Mesendoderm (in vitro differentiated cells): ENCODE measurements around the gene METRNL.

Experiments used
- DNase-seq: peaks from one replicate; pipeline ENCODE4 v3.0.0; 2013
- H2AK5ac ChIP-seq: 2 replicates; pipeline ENCODE4 v1.6.1; 2013; ENCODE audit warnings: low read length, inconsistent platforms
- H2BK120ac ChIP-seq: 2 replicates; pipeline ENCODE4 v1.6.1; 2013; ENCODE audit warnings: low read depth, mild to moderate bottlenecking, low read length, moderate library complexity, mixed read lengths
- H2BK15ac ChIP-seq: replicated peaks from 2 replicates; pipeline ENCODE4 v1.6.1; 2013; ENCODE audit warnings: low read depth, mild to moderate bottlenecking, moderate library complexity
- H2BK5ac ChIP-seq: 2 replicates; pipeline ENCODE4 v1.6.1; 2013; ENCODE audit warnings: low read length, inconsistent platforms
- H3K18ac ChIP-seq: 2 replicates; pipeline ENCODE4 v1.6.1; 2013; ENCODE audit warnings: mild to moderate bottlenecking, low read length, mixed read lengths
- H3K23ac ChIP-seq: one replicate; pipeline ENCODE4 v1.6.1; 2013; ENCODE audit warnings: low read length
- H3K27ac ChIP-seq: 2 replicates; pipeline ENCODE4 v1.5.1; 2013; ENCODE audit warnings: low read depth, mild to moderate bottlenecking, inconsistent platforms, low read length, moderate library complexity
- H3K27me3 ChIP-seq: 2 replicates; pipeline ENCODE4 v1.6.1; 2013; ENCODE audit warnings: low read length, control low read depth, mild to moderate bottlenecking, inconsistent platforms; ENCODE audit not compliant: insufficient read depth, poor library complexity
- H3K36me3 ChIP-seq: 2 replicates; pipeline ENCODE4 v1.6.1; 2013; ENCODE audit warnings: low read length, inconsistent platforms; ENCODE audit not compliant: control insufficient read depth, insufficient read depth
- H3K4ac ChIP-seq: one replicate; pipeline ENCODE4 v1.6.1; 2013; ENCODE audit warnings: low read depth, mild to moderate bottlenecking, low read length, moderate library complexity
- H3K4me1 ChIP-seq: 2 replicates; pipeline ENCODE4 v1.6.1; 2013; ENCODE audit warnings: low read depth, low read length, inconsistent platforms; ENCODE audit not compliant: control insufficient read depth
- H3K4me2 ChIP-seq: 2 replicates; pipeline ENCODE4 v1.6.1; 2013; ENCODE audit warnings: low read length
- H3K4me3 ChIP-seq: 2 replicates; pipeline ENCODE4 v1.5.1; 2013; ENCODE audit warnings: mild to moderate bottlenecking, low read length
- H3K56ac ChIP-seq: one replicate; pipeline ENCODE4 v1.6.1; 2013; ENCODE audit warnings: low read length
- H3K79me1 ChIP-seq: 2 replicates; pipeline ENCODE4 v1.6.1; 2013; ENCODE audit warnings: low read length, inconsistent platforms
- H3K79me2 ChIP-seq: 2 replicates; pipeline ENCODE4 v1.6.1; 2013; ENCODE audit warnings: mild to moderate bottlenecking, low read length; ENCODE audit not compliant: control insufficient read depth, insufficient read depth
- H3K9ac ChIP-seq: 2 replicates; pipeline ENCODE4 v1.6.1; 2013; ENCODE audit warnings: low read length, inconsistent platforms
- H4K5ac ChIP-seq: one replicate; pipeline ENCODE4 v1.6.1; 2013; ENCODE audit warnings: low read length
- H4K8ac ChIP-seq: one replicate; pipeline ENCODE4 v1.6.1; 2013; ENCODE audit warnings: low read depth, mild to moderate bottlenecking, control low read depth, low read length, moderate library complexity
- WGBS: extraction: QIAGEN DNeasy Blood & Tissue Kit; methylation state at CpG from one replicate; pipeline ENCODE4 v1.1.7; 2013; ENCODE audit warnings: low lambda C conversion rate, missing lambda C conversion rate; ENCODE audit not compliant: insufficient coverage; ENCODE audit errors: extremely low coverage; 5-methylcytosine and 5-hydroxymethylcytosine counted together

The METRNL gene

GRCh38 chr17:83057397-83057761 lies 22.0 kb upstream of the METRNL start:
- H3K23ac ChIP-seq: no peak overlapping the region
- H4K8ac ChIP-seq: no peak overlapping the region
- no peak overlapping the region for H2BK15ac ChIP-seq
- no peaks in the 10 kb centered on the region for H3K27me3 ChIP-seq
- no peaks in the 10 kb centered on the region for H3K79me2 ChIP-seq
- no peaks in the 10 kb centered on the region for H3K36me3 ChIP-seq
- no CpG with 5 or more reads among the region's 14 CpGs for WGBS
- no peak overlapping the region for H2AK5ac ChIP-seq
- DNase-seq: no peak
- no peak overlapping the region for H3K56ac ChIP-seq
- H3K18ac ChIP-seq: no peak overlapping the region
- no peak overlapping the region for H3K27ac ChIP-seq
- H3K79me1 ChIP-seq: no peaks in the 10 kb centered on the region
- no peak overlapping the region for H3K4me2 ChIP-seq
- H3K4ac ChIP-seq: no peak overlapping the region
- no peak overlapping the region for H2BK120ac ChIP-seq
- H4K5ac ChIP-seq: no peak overlapping the region
- H3K4me3 ChIP-seq: no peak overlapping the region
- H3K4me1 ChIP-seq: no peaks in the 10 kb centered on the region
- H2BK5ac ChIP-seq: no peak overlapping the region
- H3K9ac ChIP-seq: no peak overlapping the region

- Histone ChIP-seq H2BK15ac (no peak overlapping the region), H3K27ac (no peak overlapping the region), H3K4me2 (no peak overlapping the region), H3K27me3 (no peaks in the 10 kb centered on the region), H2AK5ac (no peak overlapping the region), H3K79me2 (no peaks in the 10 kb centered on the region), H3K4me3 (no peak overlapping the region), H4K8ac (no peak overlapping the region), H2BK120ac (no peak overlapping the region), H3K23ac (no peak overlapping the region), H2BK5ac (no peak overlapping the region), H3K79me1 (no peaks in the 10 kb centered on the region), H3K9ac (no peak overlapping the region), H3K4ac (no peak overlapping the region), H4K5ac (no peak overlapping the region), H3K4me1 (no peaks in the 10 kb centered on the region), H3K36me3 (no peaks in the 10 kb centered on the region), H3K56ac (no peak overlapping the region), H3K18ac (no peak overlapping the region)
- no peak for DNase-seq
- WGBS: no CpG with 5 or more reads among the region's 19 CpGs
Measured at GRCh38 chr17:83057793-83058265, 21.6 kb upstream of the METRNL start.

GRCh38 chr17:83058266-83058798 lies 21.1 kb upstream of the METRNL start:
- Histone ChIP-seq H2BK15ac (no peak overlapping the region), H3K18ac (no peak overlapping the region), H2BK5ac (no peak overlapping the region), H2AK5ac (no peak overlapping the region), H4K8ac (no peak overlapping the region), H3K79me2 (no peaks in the 10 kb centered on the region), H3K36me3 (no peaks in the 10 kb centered on the region), H4K5ac (no peak overlapping the region), H3K23ac (no peak overlapping the region), H3K4me1 (no peaks in the 10 kb centered on the region), H3K27me3 (no peaks in the 10 kb centered on the region), H2BK120ac (no peak overlapping the region), H3K56ac (no peak overlapping the region), H3K27ac (no peak overlapping the region), H3K9ac (no peak overlapping the region), H3K4ac (no peak overlapping the region), H3K4me3 (no peak overlapping the region), H3K4me2 (no peak overlapping the region), H3K79me1 (no peaks in the 10 kb centered on the region)
- no CpG with 5 or more reads among the region's 20 CpGs for WGBS
- no peak for DNase-seq

- H3K4me1 ChIP-seq: no peaks in the 10 kb centered on the region
- no peak overlapping the region for H3K27ac ChIP-seq
- no peaks in the 10 kb centered on the region for H3K27me3 ChIP-seq
- no peaks in the 10 kb centered on the region for H3K36me3 ChIP-seq
- H3K4ac ChIP-seq: no peak overlapping the region
- no CpG with 5 or more reads among the region's 8 CpGs for WGBS
- no peaks in the 10 kb centered on the region for H3K79me1 ChIP-seq
- no peak overlapping the region for H3K56ac ChIP-seq
- H3K23ac ChIP-seq: no peak overlapping the region
- no peak overlapping the region for H2BK120ac ChIP-seq
- H2AK5ac ChIP-seq: no peak overlapping the region
- no peak overlapping the region for H4K8ac ChIP-seq
- no peak overlapping the region for H3K4me3 ChIP-seq
- no peak overlapping the region for H2BK5ac ChIP-seq
- no peak overlapping the region for H2BK15ac ChIP-seq
- H3K4me2 ChIP-seq: no peak overlapping the region
- H4K5ac ChIP-seq: no peak overlapping the region
- no peaks in the 10 kb centered on the region for H3K79me2 ChIP-seq
- DNase-seq: no peak
- no peak overlapping the region for H3K18ac ChIP-seq
- H3K9ac ChIP-seq: no peak overlapping the region
Measured at GRCh38 chr17:83061586-83061985, 17.8 kb upstream of the METRNL start.

GRCh38 chr17:83062011-83062817 lies 17.2 kb upstream of the METRNL start:
- Histone ChIP-seq H3K27ac (no peak overlapping the region), H2BK5ac (no peak overlapping the region), H2BK15ac (no peak overlapping the region)

More at GRCh38 chr17:83062011-83062817, 17.2 kb upstream of the METRNL start:
- H3K18ac ChIP-seq: no peak overlapping the region
- no peak overlapping the region for H4K5ac ChIP-seq
- no CpG with 5 or more reads among the region's 24 CpGs for WGBS
- H3K4me2 ChIP-seq: no peak overlapping the region
- no peak for DNase-seq
- H3K36me3 ChIP-seq: no peaks in the 10 kb centered on the region
- H3K9ac ChIP-seq: no peak overlapping the region
- H2BK120ac ChIP-seq: no peak overlapping the region
- H3K27me3 ChIP-seq: no peaks in the 10 kb centered on the region
- H3K79me2 ChIP-seq: no peaks in the 10 kb centered on the region
- H3K56ac ChIP-seq: no peak overlapping the region
- no peaks in the 10 kb centered on the region for H3K79me1 ChIP-seq
- no peak overlapping the region for H3K4ac ChIP-seq
- H3K4me1 ChIP-seq: no peaks in the 10 kb centered on the region
- H4K8ac ChIP-seq: no peak overlapping the region
- no peak overlapping the region for H2AK5ac ChIP-seq
- H3K23ac ChIP-seq: no peak overlapping the region
- H3K4me3 ChIP-seq: no peak overlapping the region
